Activated T-helper 17 cell treated with anti-CD3 and anti-CD28 coated beads, Interleukin-2, amount 50 U/mL, for 72 hours (primary cell): ENCODE data around the gene PDSS2. TPM values are rescaled to one million over a fixed set of nuclear protein-coding genes. Genes with fewer than 3 reads are reported as not detected.
"Not testable (repeated sequence)": the region's sequence is repeated elsewhere in the genome, so short reads cannot be mapped to it uniquely, and the experiment has no call there.

Source experiments
- ATAC-seq: fragments of 150-1000 bp; cut with Tn5 transposase; replicated peaks from 2 replicates; pipeline ENCODE4 v1.10.0; 2021; ENCODE audit warnings: mild to moderate bottlenecking, moderate library complexity
- H3K27ac Mint-ChIP-seq: one replicate; pipeline ENCODE4 v1.8.0; 2022; ENCODE audit warnings: mixed read lengths
- H3K27me3 Mint-ChIP-seq: one replicate; pipeline ENCODE4 v1.8.0; 2022; ENCODE audit warnings: mixed read lengths
- H3K36me3 Mint-ChIP-seq: one replicate; pipeline ENCODE4 v1.8.0; 2022; ENCODE audit warnings: low read depth, mild to moderate bottlenecking, mixed read lengths
- H3K4me1 Mint-ChIP-seq: one replicate; pipeline ENCODE4 v1.8.0; 2022; ENCODE audit warnings: mixed read lengths
- H3K4me3 Mint-ChIP-seq: one replicate; pipeline ENCODE4 v1.8.0; 2022; ENCODE audit warnings: mild to moderate bottlenecking, mixed read lengths
- H3K9me3 Mint-ChIP-seq: one replicate; pipeline ENCODE4 v1.8.0; 2022; ENCODE audit warnings: mixed read lengths
- total RNA-seq, 2 donors: library from RNA; stranded (reverse); gene quantifications; one replicate each; pipeline ENCODE4 v1.2.3, GENCODE V29; 2022

PDSS2 gene
- total RNA-seq, 2 donors from 2014 or later, result 10.4 to 13.6 TPM

- H3K9me3 Mint-ChIP-seq, result no peaks in the 10 kb centered on the region
- no peaks in the 10 kb centered on the region for H3K27me3 Mint-ChIP-seq
- H3K4me1 Mint-ChIP-seq, result no peaks in the 10 kb centered on the region
- H3K27ac Mint-ChIP-seq, result no peak overlapping the region
- H3K36me3 Mint-ChIP-seq, result peaks cover 6% of the 10 kb centered on the region
- no peak for ATAC-seq
- H3K4me3 Mint-ChIP-seq, result no peak overlapping the region
These were observed 273.9 kb downstream of the PDSS2 start for GRCh38 chr6:107185391-107185970.

DNA sequence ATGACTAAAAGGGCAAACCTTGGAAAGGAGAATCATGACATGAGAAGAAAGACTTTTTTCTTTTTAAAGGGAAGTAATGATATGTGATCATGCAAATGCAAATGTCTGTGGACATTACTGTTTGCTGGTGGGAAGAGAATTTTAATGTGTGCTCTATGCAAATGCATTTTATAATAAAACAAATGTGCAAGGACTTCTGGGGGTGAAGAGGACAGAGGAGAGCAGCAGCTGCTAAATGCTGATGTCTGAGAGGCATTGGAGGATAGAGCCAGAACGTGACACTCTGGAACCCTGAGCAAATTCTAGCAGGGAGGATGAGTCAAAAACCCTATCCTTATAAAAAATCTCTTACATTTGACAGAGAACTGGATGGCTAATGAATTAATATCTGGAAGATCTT, 274.9 kb downstream of the PDSS2 start:
- no peaks in the 10 kb centered on the region for H3K9me3 Mint-ChIP-seq
- no peak overlapping the region for H3K27ac Mint-ChIP-seq
- no peak overlapping the region for H3K4me3 Mint-ChIP-seq
- H3K27me3 Mint-ChIP-seq, result no peaks in the 10 kb centered on the region
- H3K4me1 Mint-ChIP-seq, result no peaks in the 10 kb centered on the region
- no peak for ATAC-seq
- H3K36me3 Mint-ChIP-seq, result peaks cover 6% of the 10 kb centered on the region

- Mint-ChIP-seq H3K36me3 (peaks cover 9% of the 10 kb centered on the region), H3K4me3 (no peak overlapping the region), H3K27ac (no peak overlapping the region), H3K27me3 (no peaks in the 10 kb centered on the region), H3K4me1 (no peaks in the 10 kb centered on the region), H3K9me3 (no peaks in the 10 kb centered on the region)
- ATAC-seq, result no peak
These were observed 279.3 kb downstream of the PDSS2 start for GRCh38 chr6:107180099-107180498.

- Mint-ChIP-seq H3K27me3 (no peaks in the 10 kb centered on the region), H3K36me3 (peaks cover 11% of the 10 kb centered on the region), H3K27ac (no peak overlapping the region), H3K4me3 (no peak overlapping the region), H3K9me3 (no peaks in the 10 kb centered on the region), H3K4me1 (no peaks in the 10 kb centered on the region)
- ATAC-seq, result no peak
These were observed 280.4 kb downstream of the PDSS2 start for GRCh38 chr6:107179004-107179403.

DNA sequence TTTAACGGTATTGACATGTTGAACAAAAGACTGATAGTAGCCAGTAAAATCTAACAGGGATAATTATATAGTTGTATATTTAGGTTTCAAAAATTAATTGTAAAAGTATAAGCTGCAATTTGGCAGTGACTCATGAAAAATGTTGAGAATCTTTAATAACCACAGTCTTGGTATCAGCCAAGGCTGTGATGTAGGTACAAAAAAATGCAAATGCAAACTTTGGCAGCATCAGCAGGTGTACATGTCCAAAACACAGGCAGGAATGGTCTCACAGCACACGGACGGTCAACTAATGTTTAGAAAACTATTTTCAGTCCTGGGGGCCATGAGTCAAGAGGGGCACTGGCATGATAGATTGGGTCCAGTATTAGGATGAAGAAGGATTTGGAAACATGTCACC, 285.6 kb downstream of the PDSS2 start:
- H3K9me3 Mint-ChIP-seq, result peaks cover 4% of the 10 kb centered on the region
- H3K4me1 Mint-ChIP-seq, result no peaks in the 10 kb centered on the region
- no peak overlapping the region for H3K27ac Mint-ChIP-seq
- H3K4me3 Mint-ChIP-seq, result no peak overlapping the region
- H3K27me3 Mint-ChIP-seq, result no peaks in the 10 kb centered on the region
- peaks cover 5% of the 10 kb centered on the region for H3K36me3 Mint-ChIP-seq
- no peak for ATAC-seq

- ATAC-seq, result no peak
- no peaks in the 10 kb centered on the region for H3K27me3 Mint-ChIP-seq
- H3K4me3 Mint-ChIP-seq, result no peak overlapping the region
- H3K9me3 Mint-ChIP-seq, result peaks cover 9% of the 10 kb centered on the region
- H3K36me3 Mint-ChIP-seq, result peaks cover 5% of the 10 kb centered on the region
- no peak overlapping the region for H3K27ac Mint-ChIP-seq
- no peaks in the 10 kb centered on the region for H3K4me1 Mint-ChIP-seq
These were observed 287.9 kb downstream of the PDSS2 start for GRCh38 chr6:107171513-107171912.

- H3K9me3 Mint-ChIP-seq, H3K4me3 Mint-ChIP-seq, ATAC-seq, H3K27ac Mint-ChIP-seq, H3K36me3 Mint-ChIP-seq, H3K4me1 Mint-ChIP-seq, H3K27me3 Mint-ChIP-seq: not testable (repeated sequence)
These were observed 295.1 kb downstream of the PDSS2 start for GRCh38 chr6:107164299-107164698.

GRCh38 chr6:107161521-107161920, 297.8 kb downstream of the PDSS2 start:
- Mint-ChIP-seq H3K36me3 (no peaks in the 10 kb centered on the region), H3K27ac (no peak overlapping the region), H3K9me3 (no peaks in the 10 kb centered on the region), H3K27me3 (no peaks in the 10 kb centered on the region), H3K4me1 (no peaks in the 10 kb centered on the region), H3K4me3 (no peak overlapping the region)
- no peak for ATAC-seq

DNA sequence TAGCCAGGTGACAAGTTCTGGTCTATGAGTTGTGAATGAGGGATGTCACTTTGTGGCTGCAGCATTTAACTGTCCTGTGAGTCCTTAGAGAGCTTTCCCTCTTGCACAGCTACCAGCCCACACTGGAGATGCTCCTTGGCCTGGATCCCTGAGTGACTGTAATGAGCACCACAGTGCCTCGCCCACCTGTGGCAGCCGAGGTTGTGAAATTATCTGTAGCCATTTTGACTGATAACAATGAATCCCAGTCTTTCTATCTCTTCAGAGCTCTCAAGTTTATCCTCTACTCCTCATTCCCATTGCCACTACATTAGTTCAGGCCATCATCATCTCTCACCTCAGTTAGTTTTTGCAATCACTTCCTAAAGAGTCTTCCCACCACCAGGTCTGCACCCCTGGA, 302.7 kb downstream of the PDSS2 start:
- H3K4me1 Mint-ChIP-seq, result no peaks in the 10 kb centered on the region
- no peaks in the 10 kb centered on the region for H3K27me3 Mint-ChIP-seq
- no peaks in the 10 kb centered on the region for H3K9me3 Mint-ChIP-seq
- peaks cover 7% of the 10 kb centered on the region for H3K36me3 Mint-ChIP-seq
- H3K27ac Mint-ChIP-seq, result no peak overlapping the region
- no peak overlapping the region for H3K4me3 Mint-ChIP-seq
- no peak for ATAC-seq

- Mint-ChIP-seq H3K36me3 (peaks cover 7% of the 10 kb centered on the region), H3K27ac (no peak overlapping the region), H3K27me3 (no peaks in the 10 kb centered on the region), H3K9me3 (no peaks in the 10 kb centered on the region), H3K4me3 (no peak overlapping the region), H3K4me1 (no peaks in the 10 kb centered on the region)
- ATAC-seq, result no peak
These were observed 304.6 kb downstream of the PDSS2 start for GRCh38 chr6:107154801-107155160.

DNA sequence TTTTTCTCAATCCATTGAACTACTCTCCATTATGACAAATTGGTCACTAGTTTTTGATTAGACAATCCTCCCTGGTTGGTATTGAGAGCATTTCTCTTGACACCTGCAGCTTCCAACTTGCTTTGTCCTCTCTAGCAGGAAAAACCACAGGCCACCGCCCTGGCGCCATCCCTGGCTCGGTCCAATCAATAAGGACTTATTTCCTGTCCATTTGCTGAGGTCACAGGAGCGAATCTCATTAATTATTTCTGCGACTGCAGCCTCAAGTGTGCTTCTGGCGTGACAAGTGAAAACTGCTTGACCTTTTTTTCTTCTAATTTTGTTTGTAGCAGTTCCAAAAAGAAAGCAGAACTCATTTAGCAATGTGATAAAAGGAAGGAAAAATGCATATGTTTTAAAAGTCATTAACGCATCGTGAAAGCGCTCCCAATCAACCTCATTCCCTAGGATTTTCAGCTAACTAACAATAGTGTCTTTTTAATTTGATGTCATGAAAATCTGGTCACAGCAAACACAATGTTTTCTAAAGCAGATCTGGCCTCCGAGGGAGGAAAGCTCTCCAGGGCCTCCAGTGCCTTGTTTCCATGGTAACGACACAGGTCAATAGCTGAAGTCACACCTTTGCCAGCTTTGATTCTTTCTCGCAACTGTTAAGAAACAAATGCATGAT, 305.1 kb downstream of the PDSS2 start:
- H3K9me3 Mint-ChIP-seq, result no peaks in the 10 kb centered on the region
- no peaks in the 10 kb centered on the region for H3K27me3 Mint-ChIP-seq
- H3K4me1 Mint-ChIP-seq, result no peaks in the 10 kb centered on the region
- no peak overlapping the region for H3K27ac Mint-ChIP-seq
- H3K36me3 Mint-ChIP-seq, result peaks cover 7% of the 10 kb centered on the region
- H3K4me3 Mint-ChIP-seq, result no peak overlapping the region
- no peak for ATAC-seq

DNA sequence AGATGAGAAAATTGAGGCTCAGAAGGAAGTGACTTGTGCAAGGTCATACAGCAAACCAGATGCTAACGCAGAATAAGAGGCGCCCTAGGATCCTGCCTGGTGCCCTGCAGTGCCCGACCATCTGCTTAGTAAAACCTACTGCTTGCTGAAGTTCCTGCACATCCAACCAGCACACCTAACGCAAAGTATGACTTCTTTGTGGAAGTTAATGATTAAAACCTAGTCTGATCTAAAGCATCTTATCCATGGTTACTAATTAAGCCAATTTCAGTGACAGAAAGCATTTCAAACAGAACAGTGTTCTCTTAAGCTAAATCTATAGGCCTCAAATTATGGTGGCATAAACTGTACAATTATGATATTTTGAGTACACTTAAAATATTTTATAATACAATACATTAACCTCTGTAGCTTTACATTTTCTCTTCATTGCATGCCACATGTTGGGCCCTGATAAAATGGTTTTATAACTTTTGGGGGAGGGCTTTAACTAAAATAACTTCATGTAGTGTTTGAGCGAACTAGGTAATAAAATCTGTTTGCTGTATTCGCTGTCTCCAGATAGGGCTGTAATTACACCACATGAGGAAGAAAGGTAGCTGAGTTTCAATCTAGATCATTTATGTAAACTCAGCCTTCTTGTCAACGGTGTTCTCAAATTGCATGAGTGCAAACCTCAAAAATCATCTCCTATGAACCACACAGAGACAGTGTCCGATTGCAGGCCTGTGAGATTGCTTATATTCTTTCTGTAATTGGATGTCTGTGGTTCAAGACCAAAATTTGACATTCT, 306.5 kb downstream of the PDSS2 start:
- Mint-ChIP-seq H3K36me3 (peaks cover 7% of the 10 kb centered on the region), H3K27ac (no peak overlapping the region), H3K9me3 (no peaks in the 10 kb centered on the region), H3K4me3 (no peak overlapping the region), H3K27me3 (no peaks in the 10 kb centered on the region), H3K4me1 (no peaks in the 10 kb centered on the region)
- ATAC-seq, result no peak

DNA sequence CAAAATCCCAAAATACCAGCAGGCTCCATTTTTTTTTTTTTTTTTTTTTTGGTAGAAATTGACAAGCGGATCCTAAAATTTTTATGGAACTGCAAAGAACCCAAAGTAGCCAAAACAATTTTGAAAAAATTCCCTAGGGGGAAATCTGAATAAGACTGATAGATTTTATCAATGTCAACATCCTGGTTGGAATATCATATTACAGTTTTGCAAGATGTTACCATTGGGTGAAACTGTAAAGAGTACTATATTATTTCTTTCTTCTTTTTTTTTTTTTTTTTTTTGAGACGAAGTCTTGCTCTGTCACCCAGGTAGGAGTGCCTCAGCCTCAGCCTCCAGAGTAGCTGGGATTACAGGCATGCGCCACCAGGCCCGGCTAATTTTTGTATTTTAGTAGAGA, 314.7 kb downstream of the PDSS2 start:
- no peaks in the 10 kb centered on the region for H3K4me1 Mint-ChIP-seq
- no peak for ATAC-seq

DNA sequence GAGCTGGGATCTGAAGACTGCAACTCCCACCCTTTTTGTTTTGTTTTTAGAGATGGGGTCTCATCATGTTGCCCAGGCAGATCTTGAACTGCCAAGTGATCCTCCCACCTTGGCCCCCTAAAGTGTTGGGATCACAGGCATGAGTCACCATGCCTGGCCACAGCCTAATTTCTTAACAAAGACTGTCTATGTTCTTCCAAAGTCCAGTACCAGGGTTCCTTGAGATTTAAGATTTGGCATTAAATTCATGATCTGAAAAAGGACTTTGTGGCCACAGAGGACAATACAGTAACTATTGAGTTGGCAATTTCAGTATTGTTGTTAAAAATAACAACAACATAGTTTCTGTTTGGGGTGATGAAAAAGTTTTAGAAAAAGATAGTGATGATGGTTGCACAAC, 315.4 kb downstream of the PDSS2 start:
- Mint-ChIP-seq H3K27me3 (no peaks in the 10 kb centered on the region), H3K27ac (no peak overlapping the region), H3K4me3 (no peak overlapping the region), H3K36me3 (no peaks in the 10 kb centered on the region), H3K4me1 (no peaks in the 10 kb centered on the region), H3K9me3 (no peaks in the 10 kb centered on the region)
- no peak for ATAC-seq

More for the DNA sequence above, 314.7 kb downstream of the PDSS2 start:
- Mint-ChIP-seq H3K27ac (no peak overlapping the region), H3K4me3 (no peak overlapping the region), H3K27me3 (no peaks in the 10 kb centered on the region), H3K36me3 (no peaks in the 10 kb centered on the region), H3K9me3 (no peaks in the 10 kb centered on the region)

GRCh38 chr6:107140581-107140980, 318.8 kb downstream of the PDSS2 start:
- Mint-ChIP-seq H3K9me3 (no peaks in the 10 kb centered on the region), H3K4me1 (no peaks in the 10 kb centered on the region), H3K36me3 (no peaks in the 10 kb centered on the region), H3K27me3 (no peaks in the 10 kb centered on the region), H3K27ac (no peak overlapping the region), H3K4me3 (no peak overlapping the region)
- no peak for ATAC-seq
